Measurements from ENCODE around the gene THSD4. TPM values are rescaled to one million over a fixed set of nuclear protein-coding genes. Genes with fewer than 3 reads are reported as not detected.

Gene THSD4
- polyA plus RNA-seq, 1 donor from 2014 or later: 0.46 TPM

GRCh38 chr15:71562251-71562650 is 447.0 kb downstream of the THSD4 start:
- TF ChIP-seq CTCF (IDR thresholded peaks at IDR 0.05; ENCODE audit: poor library complexity, severe bottlenecking): no peak
- TF ChIP-seq TAF1 (IDR thresholded peaks at IDR 0.05; ENCODE audit: low read depth): no peak
- TF ChIP-seq EP300 (conservative IDR thresholded peaks at IDR 0.05; ENCODE audit: poor library complexity, severe bottlenecking): no peak
- TF ChIP-seq EZH2 (IDR thresholded peaks at IDR 0.05; ENCODE audit: borderline replicate concordance, insufficient read depth, low read length, poor library complexity, severe bottlenecking): no peak
- TF ChIP-seq REST (IDR thresholded peaks at IDR 0.05; ENCODE audit: borderline replicate concordance): no peak
- no peak for TF ChIP-seq RAD21 (conservative IDR thresholded peaks at IDR 0.05)
- TF ChIP-seq POLR2AphosphoS5 (IDR thresholded peaks at IDR 0.05): no peak
- no peak for TF ChIP-seq MXI1 (conservative IDR thresholded peaks at IDR 0.05; ENCODE audit: poor library complexity, severe bottlenecking)
- no peak for TF ChIP-seq SMC3 (conservative IDR thresholded peaks at IDR 0.05; ENCODE audit: poor library complexity)
- Histone ChIP-seq H4K20me1 (ENCODE audit: insufficient read depth) (no peaks in the 10 kb centered on the region), H3K4me3 (ENCODE audit: low read length) (no peak overlapping the region), H3K36me3 (ENCODE audit: insufficient read depth, low read length) (no peaks in the 10 kb centered on the region), H3K79me2 (replicated peaks; ENCODE audit: insufficient read depth, low read length) (no peaks in the 10 kb centered on the region), H3F3A (ENCODE audit: insufficient read depth, low read length, poor library complexity, severe bottlenecking) (no peaks in the 10 kb centered on the region), H3K27ac (ENCODE audit: low read length) (no peak overlapping the region), H3K27me3 (ENCODE audit: insufficient read depth, low read depth, low read length) (no peaks in the 10 kb centered on the region), H3K4me2 (ENCODE audit: low read length) (no peak overlapping the region), H3K9me3 (ENCODE audit: low read length) (no peaks in the 10 kb centered on the region), H3K9me2 (ENCODE audit: insufficient read depth, low read length) (no peaks in the 10 kb centered on the region), H2AFZ (ENCODE audit: low read depth, low read length) (no peak overlapping the region), H3K9ac (ENCODE audit: low read length) (no peak overlapping the region)

GRCh38 chr15:71564217-71564616 is 448.9 kb downstream of the THSD4 start:
- Histone ChIP-seq H4K20me1 (ENCODE audit: insufficient read depth) (no peaks in the 10 kb centered on the region), H3K9me2 (ENCODE audit: insufficient read depth, low read length) (no peaks in the 10 kb centered on the region), H3K36me3 (ENCODE audit: insufficient read depth, low read length) (no peaks in the 10 kb centered on the region), H3F3A (ENCODE audit: insufficient read depth, low read length, poor library complexity, severe bottlenecking) (no peaks in the 10 kb centered on the region), H3K9ac (ENCODE audit: low read length) (no peak overlapping the region), H3K4me2 (ENCODE audit: low read length) (no peak overlapping the region), H3K4me3 (ENCODE audit: low read length) (no peak overlapping the region), H3K9me3 (ENCODE audit: low read length) (no peaks in the 10 kb centered on the region), H2AFZ (ENCODE audit: low read depth, low read length) (no peak overlapping the region), H3K27ac (ENCODE audit: low read length) (no peak overlapping the region), H3K27me3 (ENCODE audit: insufficient read depth, low read depth, low read length) (no peaks in the 10 kb centered on the region), H3K79me2 (replicated peaks; ENCODE audit: insufficient read depth, low read length) (no peaks in the 10 kb centered on the region)
- TF ChIP-seq CTCF (IDR thresholded peaks at IDR 0.05; ENCODE audit: poor library complexity, severe bottlenecking) (no peak), RAD21 (conservative IDR thresholded peaks at IDR 0.05) (no peak), SMC3 (conservative IDR thresholded peaks at IDR 0.05; ENCODE audit: poor library complexity) (no peak), POLR2AphosphoS5 (IDR thresholded peaks at IDR 0.05) (no peak), EZH2 (IDR thresholded peaks at IDR 0.05; ENCODE audit: borderline replicate concordance, insufficient read depth, low read length, poor library complexity, severe bottlenecking) (no peak)

All from neural cell (in vitro differentiated cells).